ENCODE measurements around the gene HCFC2. TPM values are rescaled to one million over a fixed set of nuclear protein-coding genes. Genes with fewer than 3 reads are reported as not detected.

HCFC2 gene
- total RNA-seq, 2 donors from 2014 or later, result 2.2 to 3.4 TPM

GRCh38 chr12:104042580-104042979, 21.8 kb upstream of the HCFC2 start:
- Histone ChIP-seq H3K9ac (ENCODE audit: extremely low read depth, low read length, poor library complexity, severe bottlenecking) (no peak overlapping the region), H3K9me3 (ENCODE audit: control insufficient read depth, low read length) (no peaks in the 10 kb centered on the region), H3K36me3 (ENCODE audit: control insufficient read depth, insufficient read depth, low read length) (no peaks in the 10 kb centered on the region), H3K27me3 (ENCODE audit: control insufficient read depth, insufficient read depth, low read length, poor library complexity, severe bottlenecking) (peaks cover 6% of the 10 kb centered on the region), H3K27ac (ENCODE audit: low read depth, low read length) (no peak overlapping the region), H3K4me1 (ENCODE audit: control insufficient read depth, insufficient read depth, low read length) (no peaks in the 10 kb centered on the region), H3K4me3 (ENCODE audit: low read length) (no peak overlapping the region)
- Mint-ChIP-seq H3K27me3 (ENCODE audit: insufficient read depth) (peaks cover 9% of the 10 kb centered on the region), H3K4me1 (no peaks in the 10 kb centered on the region), H3K4me3 (no peak overlapping the region), H3K36me3 (ENCODE audit: low read depth) (no peaks in the 10 kb centered on the region), H3K9me3 (peaks cover 4% of the 10 kb centered on the region), H3K27ac (no peak overlapping the region)
- WGBS, 2 experiments (ENCODE audit: insufficient coverage in 1 of 2, insufficient read length in 1 of 2), result 92 to 100% methylated on average over 1 of the region's 1 CpG
- no peak for DNase-seq
- TF ChIP-seq CTCF (conservative IDR thresholded peaks at IDR 0.05), result no peak

DNA sequence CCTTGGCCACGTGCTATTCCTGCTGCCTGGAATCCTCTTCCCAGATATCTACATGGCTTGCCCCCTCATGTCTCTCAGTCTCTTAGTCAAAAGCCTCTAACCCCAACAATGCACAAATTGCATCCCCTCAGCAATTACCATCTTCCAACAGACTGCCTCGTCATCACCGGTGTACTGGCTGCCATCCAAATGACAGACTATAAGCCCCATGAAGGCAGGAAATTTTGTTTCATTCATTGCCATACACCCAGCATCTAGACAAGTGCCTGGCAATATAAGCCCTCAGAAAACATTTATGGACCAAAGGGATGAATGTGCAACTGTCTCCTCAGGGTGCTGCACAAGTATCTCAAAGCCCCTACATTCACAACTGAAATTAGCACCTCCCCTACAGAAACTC, 20.2 kb upstream of the HCFC2 start:
- 92 to 100% methylated on average over 1 to 3 of the region's 3 CpGs for WGBS, 2 experiments (ENCODE audit: insufficient coverage in 1 of 2, insufficient read length in 1 of 2)

DNA sequence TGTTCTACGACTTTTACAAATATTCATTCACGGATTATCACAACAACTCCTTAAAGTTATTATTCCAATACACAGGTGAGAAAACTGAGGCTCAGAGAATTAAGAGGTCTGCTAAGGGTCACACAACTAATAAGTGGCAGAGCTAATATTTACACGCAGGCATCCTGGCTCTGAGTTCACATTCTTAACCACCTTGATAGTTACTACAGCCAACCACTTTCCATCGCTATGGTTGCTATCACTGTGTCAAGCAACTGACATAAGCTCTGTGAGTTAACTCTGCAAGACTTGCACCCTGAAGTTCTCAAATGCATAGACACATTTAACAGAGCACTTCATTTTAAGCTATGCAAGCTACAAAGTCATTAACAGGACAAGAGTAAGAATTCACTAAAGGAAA, 18.0 kb upstream of the HCFC2 start:
- DNase-seq, result no peak
- no peaks in the 10 kb centered on the region for H3K4me1 ChIP-seq (ENCODE audit: control insufficient read depth, insufficient read depth, low read length)

More for the DNA sequence above, 20.2 kb upstream of the HCFC2 start:
- no peak for TF ChIP-seq CTCF (conservative IDR thresholded peaks at IDR 0.05)
- Histone ChIP-seq H3K4me3 (ENCODE audit: low read length) (no peak overlapping the region), H3K9ac (ENCODE audit: extremely low read depth, low read length, poor library complexity, severe bottlenecking) (no peak overlapping the region), H3K9me3 (ENCODE audit: control insufficient read depth, low read length) (no peaks in the 10 kb centered on the region), H3K27ac (ENCODE audit: low read depth, low read length) (no peak overlapping the region), H3K27me3 (ENCODE audit: control insufficient read depth, insufficient read depth, low read length, poor library complexity, severe bottlenecking) (peaks cover 17% of the 10 kb centered on the region), H3K36me3 (ENCODE audit: control insufficient read depth, insufficient read depth, low read length) (no peaks in the 10 kb centered on the region), H3K4me1 (ENCODE audit: control insufficient read depth, insufficient read depth, low read length) (no peaks in the 10 kb centered on the region)
- H3K4me3 Mint-ChIP-seq, result no peak overlapping the region
- no peaks in the 10 kb centered on the region for H3K4me1 Mint-ChIP-seq
- H3K27ac Mint-ChIP-seq, result no peak overlapping the region
- peaks cover 20% of the 10 kb centered on the region for H3K27me3 Mint-ChIP-seq (ENCODE audit: insufficient read depth)
- no peak for DNase-seq
- no peaks in the 10 kb centered on the region for H3K36me3 Mint-ChIP-seq (ENCODE audit: low read depth)
- peaks cover 4% of the 10 kb centered on the region for H3K9me3 Mint-ChIP-seq

More for the DNA sequence above, 18.0 kb upstream of the HCFC2 start:
- no peak overlapping the region for H3K4me3 ChIP-seq (ENCODE audit: low read length)
- H3K36me3 Mint-ChIP-seq (ENCODE audit: low read depth), result no peaks in the 10 kb centered on the region
- H3K9ac ChIP-seq (ENCODE audit: extremely low read depth, low read length, poor library complexity, severe bottlenecking), result no peak overlapping the region
- no peak for TF ChIP-seq CTCF (conservative IDR thresholded peaks at IDR 0.05)
- H3K36me3 ChIP-seq (ENCODE audit: control insufficient read depth, insufficient read depth, low read length), result no peaks in the 10 kb centered on the region
- no peaks in the 10 kb centered on the region for H3K9me3 ChIP-seq (ENCODE audit: control insufficient read depth, low read length)
- WGBS, 2 experiments (ENCODE audit: insufficient coverage in 1 of 2, insufficient read length in 1 of 2), result 93 to 97% methylated on average over 4 of the region's 4 CpGs
- peaks cover 33% of the 10 kb centered on the region for H3K27me3 ChIP-seq (ENCODE audit: control insufficient read depth, insufficient read depth, low read length, poor library complexity, severe bottlenecking)
- H3K27me3 Mint-ChIP-seq (ENCODE audit: insufficient read depth), result peaks cover 36% of the 10 kb centered on the region
- no peak overlapping the region for H3K4me3 Mint-ChIP-seq
- H3K4me1 Mint-ChIP-seq, result peaks cover 5% of the 10 kb centered on the region
- H3K9me3 Mint-ChIP-seq, result no peaks in the 10 kb centered on the region
- H3K27ac ChIP-seq (ENCODE audit: low read depth, low read length), result no peak overlapping the region
- H3K27ac Mint-ChIP-seq, result no peak overlapping the region

Measured in endodermal cell (in vitro differentiated cells).